ENCODE measurements around the gene MAN1C1.

MAN1C1 gene

GRCh38 chr1:25727088-25727487 is 110.5 kb downstream of the MAN1C1 start:
- H3K9ac ChIP-seq, result no peak overlapping the region
- H3K4me3 ChIP-seq (ENCODE audit: low read depth, low read length), result no peak overlapping the region
- no peaks in the 10 kb centered on the region for H3K79me2 ChIP-seq
- no peak for TF ChIP-seq CTCF (IDR thresholded peaks at IDR 0.05)
- no peaks in the 10 kb centered on the region for H3K36me3 ChIP-seq (ENCODE audit: control insufficient read depth, insufficient read depth, low read length)
- no peak overlapping the region for H3K27ac ChIP-seq
- H3K9me3 ChIP-seq (ENCODE audit: control insufficient read depth, low read length), result no peaks in the 10 kb centered on the region
- H2AFZ ChIP-seq, result no peak overlapping the region
- H3K4me1 ChIP-seq, result no peaks in the 10 kb centered on the region
- no peak overlapping the region for H3K4me2 ChIP-seq (ENCODE audit: low read length)
- H3K27me3 ChIP-seq (ENCODE audit: control insufficient read depth, insufficient read depth, low read length), result no peaks in the 10 kb centered on the region

- H3K9ac ChIP-seq, result no peak overlapping the region
- H3K27me3 ChIP-seq (ENCODE audit: control insufficient read depth, insufficient read depth, low read length), result no peaks in the 10 kb centered on the region
- no peak for TF ChIP-seq CTCF (IDR thresholded peaks at IDR 0.05)
- H3K4me2 ChIP-seq (ENCODE audit: low read length), result peak overlapping the region; percentile 27
- no peaks in the 10 kb centered on the region for H3K9me3 ChIP-seq (ENCODE audit: control insufficient read depth, low read length)
- H3K4me1 ChIP-seq, result no peaks in the 10 kb centered on the region
- no peak overlapping the region for H3K27ac ChIP-seq
- peaks cover 3% of the 10 kb centered on the region for H3K79me2 ChIP-seq
- H2AFZ ChIP-seq, result no peak overlapping the region
- no peak overlapping the region for H3K4me3 ChIP-seq (ENCODE audit: low read depth, low read length)
- no peaks in the 10 kb centered on the region for H3K36me3 ChIP-seq (ENCODE audit: control insufficient read depth, insufficient read depth, low read length)
Observed at GRCh38 chr1:25727635-25728286, 111.2 kb downstream of the MAN1C1 start.

GRCh38 chr1:25728301-25728935 is 111.8 kb downstream of the MAN1C1 start:
- H3K4me2 ChIP-seq (ENCODE audit: low read length), result no peak overlapping the region
- no peaks in the 10 kb centered on the region for H3K4me1 ChIP-seq
- no peaks in the 10 kb centered on the region for H3K36me3 ChIP-seq (ENCODE audit: control insufficient read depth, insufficient read depth, low read length)
- no peaks in the 10 kb centered on the region for H3K9me3 ChIP-seq (ENCODE audit: control insufficient read depth, low read length)
- H3K4me3 ChIP-seq (ENCODE audit: low read depth, low read length), result no peak overlapping the region
- no peak for TF ChIP-seq CTCF (IDR thresholded peaks at IDR 0.05)
- no peak overlapping the region for H3K27ac ChIP-seq
- no peak overlapping the region for H2AFZ ChIP-seq
- peaks cover 4% of the 10 kb centered on the region for H3K79me2 ChIP-seq
- H3K9ac ChIP-seq, result no peak overlapping the region
- no peaks in the 10 kb centered on the region for H3K27me3 ChIP-seq (ENCODE audit: control insufficient read depth, insufficient read depth, low read length)

GRCh38 chr1:25729045-25729444 is 112.5 kb downstream of the MAN1C1 start:
- Histone ChIP-seq H3K9ac (no peak overlapping the region), H3K79me2 (peaks cover 4% of the 10 kb centered on the region), H3K27me3 (ENCODE audit: control insufficient read depth, insufficient read depth, low read length) (no peaks in the 10 kb centered on the region), H3K4me2 (ENCODE audit: low read length) (no peak overlapping the region), H2AFZ (no peak overlapping the region), H3K4me3 (ENCODE audit: low read depth, low read length) (no peak overlapping the region), H3K27ac (no peak overlapping the region), H3K36me3 (ENCODE audit: control insufficient read depth, insufficient read depth, low read length) (no peaks in the 10 kb centered on the region), H3K4me1 (no peaks in the 10 kb centered on the region), H3K9me3 (ENCODE audit: control insufficient read depth, low read length) (no peaks in the 10 kb centered on the region)
- TF ChIP-seq CTCF (IDR thresholded peaks at IDR 0.05), result no peak

All from parathyroid adenoma (tissue), 2 donors.